GM20431 (cell line): ENCODE data around the gene PIK3R5.

Source experiments
- in situ Hi-C: fragments of 300-500 bp; cut with MseI, MboI; formaldehyde crosslinking; loops from one replicate; pipeline ENCODE4 v1.15.0; 2020; ENCODE audit warnings: low sequenced_read_pairs; ENCODE audit not compliant: unreplicated experiment

The PIK3R5 gene

GRCh38 chr17:8934346-8934745 lies 31.2 kb downstream of the PIK3R5 start:
- in situ Hi-C loops, result no loop called here

- in situ Hi-C loops, result no loop called here
Observed at GRCh38 chr17:8930649-8931048, 34.9 kb downstream of the PIK3R5 start.

DNA sequence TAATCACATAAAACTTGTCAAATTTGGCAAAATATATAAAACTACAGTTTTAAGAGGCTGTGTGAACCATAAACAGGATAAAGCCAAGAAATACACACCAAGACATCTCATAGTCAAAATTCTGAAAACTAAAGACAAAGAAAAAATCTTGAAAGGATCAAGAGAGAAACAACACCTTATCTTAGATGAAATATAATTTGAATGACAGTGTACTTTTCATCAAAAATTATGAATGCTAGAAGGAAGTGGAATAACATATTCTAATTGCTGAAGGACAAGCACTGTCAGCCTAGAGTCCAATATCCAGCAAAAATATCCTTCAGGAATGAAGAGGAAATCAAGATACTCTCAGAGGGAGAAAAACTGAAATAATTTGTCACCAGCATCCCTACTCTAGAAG lies 37.2 kb downstream of the PIK3R5 start:
- in situ Hi-C loops, result no loop called here

- in situ Hi-C loops, result no loop called here
Observed at GRCh38 chr17:8927395-8927794, 38.1 kb downstream of the PIK3R5 start.

- in situ Hi-C loops, result no loop called here
Observed at GRCh38 chr17:8925808-8926207, 39.7 kb downstream of the PIK3R5 start.

DNA sequence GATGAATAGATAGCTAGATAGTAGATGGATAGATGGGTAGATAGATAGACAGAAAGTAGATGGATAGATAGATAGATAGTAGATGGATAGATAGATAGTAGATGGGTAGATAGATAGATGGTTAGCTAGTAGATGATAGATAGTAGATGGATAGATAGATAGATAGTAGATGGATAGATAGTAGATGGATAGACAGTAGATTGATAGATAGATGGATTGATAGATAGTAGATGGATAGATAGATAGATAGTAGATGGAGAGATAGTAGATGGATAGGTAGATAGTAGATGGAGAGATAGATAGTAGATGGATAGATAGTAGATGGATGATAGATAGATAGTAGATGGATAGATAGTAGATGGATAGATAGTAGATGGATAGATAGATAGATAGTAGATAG lies 40.4 kb downstream of the PIK3R5 start:
- in situ Hi-C loops, result no loop called here

DNA sequence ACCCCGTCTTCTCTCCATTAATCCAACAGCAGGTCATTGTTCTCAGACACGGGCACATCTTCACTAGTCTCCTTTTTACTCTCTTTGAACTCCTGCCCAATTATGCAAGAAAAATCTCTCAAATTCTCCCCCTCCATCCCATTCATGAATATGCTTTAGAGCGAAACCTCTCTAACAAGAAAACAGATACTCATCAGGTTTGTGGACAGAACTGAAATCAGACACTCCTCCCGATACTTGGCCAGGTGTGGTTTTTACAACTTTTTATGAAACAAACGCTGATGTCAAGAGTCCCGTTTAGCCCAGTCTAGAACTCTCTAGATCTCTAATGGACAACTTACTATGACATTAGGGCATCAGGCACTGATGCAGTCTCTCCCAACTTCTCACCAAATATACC lies 40.9 kb downstream of the PIK3R5 start:
- in situ Hi-C loops, result no loop called here

DNA sequence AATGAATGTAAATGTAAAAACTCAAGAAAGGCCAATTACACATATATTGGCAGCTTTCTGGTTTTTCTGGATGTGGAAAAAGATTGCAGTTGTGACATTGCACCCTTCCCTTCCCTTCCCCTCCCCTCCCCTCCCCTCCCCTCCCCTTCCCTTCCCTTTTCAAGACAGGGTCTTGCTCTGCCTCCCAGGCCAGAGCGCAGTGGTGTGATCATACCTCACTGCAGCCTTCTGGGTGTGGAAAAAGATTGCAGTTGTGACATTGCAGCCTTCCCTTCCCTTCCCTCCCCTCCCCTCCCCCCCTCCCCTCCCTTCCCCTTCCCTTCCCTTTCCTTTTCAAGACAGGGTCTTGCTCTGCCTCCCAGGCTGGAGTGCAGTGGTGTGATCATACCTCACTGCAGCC lies 41.7 kb downstream of the PIK3R5 start:
- in situ Hi-C loops, result no loop called here

DNA sequence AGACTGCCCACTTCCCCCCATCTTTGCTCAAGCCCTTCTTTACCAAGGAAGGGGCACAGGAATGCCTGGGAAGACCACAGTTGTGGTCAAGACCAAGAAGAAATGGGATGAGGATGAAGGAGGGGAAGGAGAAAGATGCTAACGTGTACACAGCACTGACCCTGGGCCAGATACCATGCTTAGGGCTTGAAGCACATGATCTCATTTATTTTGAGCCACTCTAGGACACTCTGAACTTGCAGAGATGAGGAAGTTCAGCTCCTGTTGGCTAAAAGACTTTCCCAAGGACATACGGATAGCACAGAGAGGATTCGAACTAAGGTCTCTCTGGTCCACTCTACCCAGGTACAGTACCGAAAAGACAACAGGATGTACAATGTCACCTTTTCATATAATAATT lies 42.6 kb downstream of the PIK3R5 start:
- in situ Hi-C loops, result no loop called here

GRCh38 chr17:8922451-8922850 lies 43.1 kb downstream of the PIK3R5 start:
- in situ Hi-C loops, result no loop called here

GRCh38 chr17:8921147-8921546 lies 44.4 kb downstream of the PIK3R5 start:
- in situ Hi-C loops, result no loop called here

- in situ Hi-C loops, result no loop called here
Observed at GRCh38 chr17:8918807-8919465, 46.6 kb downstream of the PIK3R5 start.

DNA sequence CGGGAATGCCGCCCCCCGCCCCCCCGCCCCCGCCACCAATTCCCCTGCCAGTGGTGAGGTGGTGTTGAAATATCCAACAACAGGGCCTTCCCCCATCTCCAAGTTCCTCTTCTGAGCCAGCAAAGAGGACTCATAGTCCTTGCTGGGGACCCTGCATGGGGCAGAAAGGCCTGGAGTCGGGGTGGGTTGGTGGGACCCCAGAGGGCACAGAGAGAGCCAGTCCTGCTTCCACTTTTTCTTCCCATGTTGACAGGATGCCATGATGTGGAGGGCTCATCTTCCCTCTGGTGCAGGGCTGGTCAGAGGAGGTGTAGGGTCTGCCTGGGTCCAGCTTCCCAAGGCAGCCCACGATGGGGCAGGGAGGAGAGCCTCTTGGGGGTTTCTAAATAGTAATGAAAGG lies 49.0 kb downstream of the PIK3R5 start:
- in situ Hi-C loops, result no loop called here

GRCh38 chr17:8914554-8914953 lies 51.0 kb downstream of the PIK3R5 start:
- in situ Hi-C loops, result no loop called here

GRCh38 chr17:8913879-8914278 lies 51.6 kb downstream of the PIK3R5 start:
- in situ Hi-C loops, result no loop called here

GRCh38 chr17:8913091-8913490 lies 52.4 kb downstream of the PIK3R5 start:
- in situ Hi-C loops, result no loop called here

GRCh38 chr17:8912084-8912981 lies 53.2 kb downstream of the PIK3R5 start:
- in situ Hi-C loops, result no loop called here

- in situ Hi-C loops, result no loop called here
Observed at GRCh38 chr17:8910969-8911604, 54.4 kb downstream of the PIK3R5 start.

GRCh38 chr17:8909586-8910270 lies 55.8 kb downstream of the PIK3R5 start:
- in situ Hi-C loops, result no loop called here

DNA sequence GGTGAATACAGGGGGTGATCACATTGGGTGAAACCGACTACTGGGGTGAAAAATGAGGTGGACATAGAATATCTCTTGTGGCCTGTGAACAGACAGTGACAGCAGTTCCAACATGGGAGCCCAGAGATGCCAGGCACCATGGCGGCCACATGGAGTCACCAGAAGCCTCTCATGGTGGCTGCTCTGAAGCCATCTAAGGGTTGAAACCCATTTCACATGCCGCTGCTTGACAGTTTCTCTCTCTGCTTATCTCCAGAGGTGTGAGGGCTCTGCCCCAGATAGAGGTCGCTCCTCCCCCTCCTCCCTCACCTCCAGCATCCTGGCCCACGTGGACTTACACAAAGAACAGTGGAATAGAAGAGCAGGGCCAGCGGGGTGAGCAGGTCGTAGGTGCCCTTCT lies 60.2 kb downstream of the PIK3R5 start:
- in situ Hi-C loops, result no loop called here

DNA sequence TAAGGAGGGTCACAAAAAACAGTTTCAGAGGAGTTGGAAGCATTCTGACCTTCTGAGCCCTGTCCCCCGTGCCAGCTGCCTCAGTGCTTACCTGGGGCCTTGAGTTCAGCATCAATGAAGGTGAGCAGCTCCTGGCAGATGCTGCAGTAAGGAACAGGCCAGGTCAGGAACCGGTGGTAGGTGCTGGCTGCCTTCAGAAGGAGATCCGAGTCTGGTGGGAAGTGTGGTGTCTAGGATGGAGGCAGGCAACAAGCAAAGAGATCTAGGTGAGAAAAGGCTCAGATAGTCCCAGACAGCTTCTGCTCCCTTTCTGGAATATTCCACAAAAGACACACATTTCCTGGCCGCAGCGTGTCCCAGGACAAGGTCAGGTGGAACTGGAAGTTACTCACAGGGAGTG lies 60.8 kb downstream of the PIK3R5 start:
- in situ Hi-C loops, result no loop called here
